Measurements from ENCODE around the gene S100A6.

Gene S100A6

DNA sequence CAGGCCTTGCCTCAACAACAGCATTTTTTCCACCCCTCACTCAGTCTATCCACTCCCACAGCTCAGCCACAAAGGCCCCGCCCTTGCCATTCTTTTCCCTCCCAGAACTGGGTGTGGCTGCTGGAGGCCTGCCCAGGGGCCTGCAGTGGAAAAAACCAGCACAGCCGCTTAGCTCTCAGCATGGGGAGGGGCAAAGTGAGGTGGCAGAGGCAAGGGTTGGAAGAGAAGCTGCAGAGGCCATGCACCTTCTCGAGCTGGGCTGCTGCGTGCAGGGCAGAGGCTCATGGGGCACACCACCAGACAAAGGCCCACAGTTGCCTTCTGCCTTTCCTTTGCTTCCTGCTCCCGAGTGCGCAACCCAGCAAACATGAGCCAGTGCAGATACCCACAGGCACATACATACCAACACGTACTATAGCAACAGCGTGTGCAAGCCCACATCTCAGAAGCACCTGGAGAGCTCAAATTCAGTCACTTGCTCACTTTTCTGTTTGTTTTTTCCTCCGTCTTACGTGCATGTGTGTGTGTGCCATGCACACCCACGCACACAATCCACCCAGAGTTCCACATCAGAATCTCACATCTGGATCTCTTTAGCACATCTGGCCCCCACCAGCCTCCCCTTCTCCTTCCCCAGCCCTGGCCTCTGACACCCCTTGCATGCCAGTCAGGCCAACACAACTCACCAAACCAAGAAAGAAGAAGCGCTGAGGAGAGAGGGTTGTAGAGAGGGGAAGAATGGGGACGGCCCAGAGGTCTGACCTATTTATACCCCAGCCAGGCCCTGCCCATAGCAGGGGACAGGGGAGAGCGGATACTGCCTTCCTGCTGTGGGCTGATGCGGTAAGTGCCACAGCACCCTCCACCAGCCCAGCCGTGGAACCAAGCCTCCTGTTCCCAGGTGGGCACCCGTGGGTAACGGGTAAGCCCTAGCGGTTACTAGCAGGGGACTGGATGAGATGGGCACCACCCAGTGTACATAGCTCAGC is 9.6 kb upstream of the S100A6 start, which contains the start of gene S100A4:
Gene S100A4, minus strand, starts transcription at position 740 of the 989 bp plus-strand sequence. CDS start 1,012 bp downstream, outside the sequence.
- peak; percentile 74 to 89 (median 87) for DNase-seq (ENCODE audit: low read depth in 3 of 3)

DNA sequence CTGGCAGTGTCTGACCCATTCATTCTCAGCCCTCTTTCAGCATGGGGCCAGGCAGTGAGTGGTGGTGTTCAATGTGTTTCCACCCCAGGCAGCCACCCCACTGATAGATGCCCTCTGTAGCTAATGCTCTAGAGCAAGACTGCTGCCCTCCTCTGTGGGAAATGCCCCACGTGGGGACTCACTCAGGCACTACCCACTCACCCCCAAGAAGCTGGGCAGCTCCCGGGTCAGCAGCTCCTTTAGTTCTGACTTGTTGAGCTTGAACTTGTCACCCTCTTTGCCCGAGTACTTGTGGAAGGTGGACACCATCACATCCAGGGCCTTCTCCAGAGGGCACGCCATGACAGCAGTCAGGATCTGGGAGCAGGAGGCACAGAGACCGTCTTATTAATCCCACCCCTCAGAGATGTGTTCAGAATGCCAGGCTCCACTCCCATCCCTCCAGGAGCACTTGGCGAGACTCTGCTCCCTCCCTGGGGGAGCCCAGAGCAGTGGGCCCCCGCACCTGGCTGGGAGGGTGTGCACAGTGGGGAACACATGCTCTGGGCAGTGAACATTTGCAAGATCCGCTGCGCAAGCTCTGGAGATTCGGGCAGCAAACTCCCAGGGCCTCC is 8.8 kb upstream of the S100A6 start:
- DNase-seq (ENCODE audit: low read depth in 3 of 3) = no peak

DNA sequence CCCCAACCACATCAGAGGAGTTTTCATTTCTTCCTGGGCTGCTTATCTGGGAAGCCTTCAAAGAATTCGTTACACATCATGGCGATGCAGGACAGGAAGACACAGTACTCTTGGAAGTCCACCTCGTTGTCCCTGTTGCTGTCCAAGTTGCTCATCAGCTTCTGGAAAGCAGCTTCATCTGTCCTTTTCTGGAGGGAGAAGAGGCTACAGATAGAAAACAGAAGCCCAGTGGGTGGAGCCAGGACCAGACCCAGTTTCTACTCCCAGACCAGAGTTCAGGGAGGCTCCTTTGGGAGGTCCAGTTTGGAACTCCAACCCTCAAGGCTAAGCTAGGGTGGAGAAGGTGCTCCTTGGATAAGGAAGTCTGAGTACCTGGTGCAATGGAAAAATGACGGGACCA is 7.9 kb upstream of the S100A6 start:
- no peak for DNase-seq (ENCODE audit: low read depth in 3 of 3)

DNA sequence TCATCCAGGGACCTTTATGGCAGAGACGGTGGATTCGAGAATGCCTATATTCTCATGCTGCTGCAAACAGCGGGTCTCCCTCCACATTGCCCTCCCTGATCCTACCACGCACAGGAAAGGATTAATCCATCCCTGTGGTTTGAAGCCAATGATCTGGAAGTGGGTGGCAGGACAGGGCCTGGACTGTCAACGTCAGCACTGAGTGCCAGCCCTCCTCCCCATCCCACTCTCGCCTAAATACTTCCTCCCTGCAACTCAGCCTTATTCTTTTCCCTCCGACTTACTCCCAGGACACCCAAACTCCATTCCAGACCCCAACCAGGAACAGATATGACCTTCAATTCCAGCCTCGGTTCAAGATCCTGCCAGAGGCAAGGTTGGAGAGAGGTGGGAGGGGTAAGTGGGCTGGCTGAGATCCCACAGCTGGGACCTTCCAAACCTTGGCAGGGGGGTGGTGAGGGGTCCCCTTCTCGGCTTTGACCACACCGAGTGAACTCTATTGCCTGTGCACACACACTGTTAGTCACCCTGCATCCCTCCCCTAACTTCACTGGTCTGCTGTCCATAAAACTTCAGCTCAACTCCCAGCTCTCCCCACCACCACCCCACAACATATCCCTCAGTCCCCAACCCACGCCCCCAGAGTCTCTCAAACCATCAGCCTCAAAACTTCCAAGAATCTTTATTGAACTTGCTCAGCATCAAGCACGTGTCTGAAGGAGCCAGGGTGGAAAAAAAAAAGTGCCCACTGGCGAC is 7.3 kb upstream of the S100A6 start:
- no peak for DNase-seq (ENCODE audit: low read depth in 3 of 3)

DNA sequence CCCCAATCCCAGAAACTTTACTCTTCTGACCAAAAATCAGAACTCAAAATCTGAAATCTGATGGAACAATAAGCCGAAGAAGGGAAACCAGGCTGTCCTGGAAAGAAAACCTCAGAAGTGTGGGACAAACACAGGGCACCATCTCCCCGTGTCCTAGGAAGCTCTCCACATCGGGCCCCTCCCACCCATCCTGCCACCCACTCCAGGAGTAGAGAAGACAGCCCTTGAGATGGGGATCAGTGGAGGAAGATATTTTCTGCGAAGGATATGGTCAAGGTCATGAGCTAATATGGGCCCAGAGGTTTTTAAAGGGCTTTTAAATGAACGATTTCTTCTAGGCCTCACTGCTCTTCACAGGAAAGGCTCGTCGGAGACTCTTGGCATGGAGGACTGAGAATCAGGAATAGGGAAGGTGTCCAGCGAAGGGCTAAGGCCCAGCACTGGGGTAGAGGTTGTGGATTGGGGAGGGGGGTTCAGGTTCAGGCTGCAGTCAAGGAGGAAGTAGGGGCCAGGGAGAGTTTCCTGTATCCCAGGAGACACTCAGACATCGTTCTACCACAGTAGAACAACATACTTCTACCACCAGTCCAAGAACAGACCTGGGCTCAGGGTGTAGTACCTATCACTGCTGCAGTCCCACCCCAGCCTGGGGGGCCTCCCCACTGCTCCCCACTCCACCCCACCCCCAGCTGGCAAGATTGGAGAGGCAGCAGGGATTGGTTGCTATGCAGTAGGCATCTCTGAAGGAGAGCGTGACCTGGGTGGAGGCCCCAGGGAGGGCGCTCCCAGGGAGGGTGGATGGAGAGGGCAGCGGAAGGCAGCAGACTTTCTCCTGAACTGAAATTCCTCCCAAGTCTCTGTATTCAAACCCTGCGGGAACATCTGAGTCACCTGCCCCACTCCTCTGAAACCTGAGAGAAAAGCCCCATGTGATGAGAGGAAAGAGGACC is 6.1 kb upstream of the S100A6 start:
- DNase-seq (ENCODE audit: low read depth in 3 of 3) = no peak

DNA sequence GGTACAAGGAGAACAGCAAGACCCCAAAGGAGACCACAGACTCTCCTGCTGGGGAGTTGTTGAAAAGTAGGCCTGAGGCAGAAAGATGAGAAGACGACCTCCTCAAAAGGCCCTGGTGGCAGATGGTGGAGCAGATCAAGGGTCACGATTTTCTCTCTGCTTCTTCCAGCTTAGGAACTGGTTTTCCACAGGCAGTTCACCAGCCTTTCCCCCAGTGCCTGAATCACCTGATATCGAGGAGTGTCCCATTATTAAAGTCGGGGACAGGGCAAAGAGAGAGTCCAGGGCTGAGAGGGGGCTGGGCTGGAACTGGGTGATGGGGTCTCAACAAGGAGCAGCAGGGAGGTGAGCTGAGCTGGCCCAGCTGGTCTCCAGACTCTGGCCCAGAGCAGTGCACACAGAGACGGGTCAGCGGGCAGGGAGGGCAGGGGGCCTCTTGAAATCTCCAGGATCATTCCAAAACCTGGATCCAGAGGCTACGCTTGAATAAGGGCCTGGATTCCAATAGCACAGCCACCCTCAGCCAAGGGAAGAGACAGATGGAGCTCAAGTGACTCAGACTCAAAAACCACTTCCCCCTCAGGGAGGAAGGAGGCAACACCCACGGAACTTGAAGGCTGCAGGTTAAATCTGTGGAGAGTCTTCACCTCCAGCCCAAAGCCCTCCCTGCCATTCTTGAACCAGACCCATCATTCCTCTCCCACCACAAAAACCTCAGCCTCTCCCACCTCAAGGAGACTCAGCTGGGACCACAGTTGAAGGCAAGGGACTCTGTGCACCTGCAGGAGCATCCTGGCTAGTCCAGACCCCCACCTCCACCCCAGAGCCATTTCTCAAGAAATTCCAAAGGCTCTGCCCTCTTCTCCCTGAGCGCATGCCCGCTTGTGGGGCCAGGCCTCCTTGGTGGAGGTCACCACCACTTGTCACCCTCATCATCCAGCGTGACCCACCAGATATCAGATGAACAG is 4.9 kb upstream of the S100A6 start, which contains the start of gene S100A5:
Gene S100A5, minus strand, starts transcription at position 541 of the 968 bp plus-strand sequence. CDS start 743 bp downstream, outside the sequence.
- DNase-seq (ENCODE audit: low read depth in 3 of 3) = peak in 1 of 3 experiments; percentile 41

DNA sequence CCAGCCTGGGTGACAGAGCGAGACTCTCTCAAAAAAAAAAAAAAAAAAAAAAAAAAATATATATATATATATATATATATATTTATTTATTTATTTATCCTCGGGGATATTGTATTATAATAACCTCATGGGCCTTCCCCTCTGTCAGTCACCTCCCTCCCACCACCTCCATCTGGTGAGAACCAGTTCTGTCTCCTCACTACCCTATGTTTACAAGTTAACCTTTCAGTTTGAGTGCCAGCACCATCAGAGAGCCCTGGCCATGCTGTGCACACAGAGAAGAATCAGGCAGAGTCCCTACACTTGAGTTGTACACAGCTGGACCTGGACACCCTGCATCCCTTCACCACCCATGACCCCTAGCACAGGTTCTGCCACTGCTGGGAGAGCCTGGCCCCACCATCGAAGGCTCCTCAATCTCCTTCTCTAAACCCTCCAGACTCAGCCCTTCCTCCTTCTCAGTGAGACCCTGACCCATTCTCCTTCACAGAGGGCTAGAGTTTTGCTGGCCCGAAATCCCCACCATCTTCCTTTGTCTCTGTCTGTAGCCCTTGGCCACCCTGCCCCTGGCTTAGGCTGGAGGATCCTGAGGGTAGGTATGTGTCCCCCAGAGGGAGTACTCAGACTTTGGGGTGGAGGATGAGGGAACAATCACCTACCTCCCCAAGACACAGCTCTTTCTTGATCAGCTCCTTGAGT is 3.8 kb upstream of the S100A6 start:
- DNase-seq (ENCODE audit: low read depth in 3 of 3) = no peak

DNA sequence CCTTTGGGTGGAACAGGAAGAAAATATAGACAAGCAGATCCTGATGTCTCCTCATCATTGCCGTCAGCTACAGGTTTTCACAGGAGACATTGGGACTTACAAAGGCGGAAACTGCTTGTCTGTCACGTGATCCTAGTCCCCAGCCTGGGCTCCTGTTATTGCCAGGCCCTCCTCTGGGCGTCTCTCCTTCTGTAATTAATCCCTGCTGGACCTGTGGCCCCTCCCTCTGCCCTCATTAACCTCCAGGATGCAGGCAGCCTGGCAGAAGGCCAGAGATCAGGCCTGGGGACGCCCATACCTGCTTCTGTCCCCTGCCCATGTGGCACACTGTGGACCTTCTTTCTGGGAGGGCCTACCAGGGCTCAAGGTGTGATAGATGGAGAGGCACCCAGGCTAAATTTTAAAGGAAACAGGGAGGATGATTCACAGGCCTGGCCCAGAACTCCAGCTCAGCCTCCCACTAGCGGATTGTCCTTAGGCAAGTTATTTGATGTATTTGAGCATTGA is 2.6 kb upstream of the S100A6 start:
- no peak for DNase-seq (ENCODE audit: low read depth in 3 of 3)

DNA sequence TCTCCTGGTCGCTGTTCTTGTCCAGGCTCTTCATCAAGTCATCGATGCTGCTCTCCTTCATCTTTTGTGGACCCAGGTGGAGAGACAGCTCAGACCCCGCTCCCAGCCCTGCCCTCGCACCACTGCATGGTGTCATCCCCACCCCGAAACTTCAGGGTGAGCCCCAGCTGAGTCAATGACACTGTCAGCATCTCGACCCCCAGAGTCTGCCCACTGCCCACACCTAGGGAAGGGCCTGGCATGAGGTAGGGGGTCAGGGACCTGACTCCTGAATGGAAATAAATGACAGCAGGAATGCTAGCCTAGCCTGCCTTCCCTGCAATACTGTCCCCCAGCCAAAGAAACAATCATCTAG is 1.6 kb upstream of the S100A6 start:
- no peak for DNase-seq (ENCODE audit: low read depth in 3 of 3)

DNA sequence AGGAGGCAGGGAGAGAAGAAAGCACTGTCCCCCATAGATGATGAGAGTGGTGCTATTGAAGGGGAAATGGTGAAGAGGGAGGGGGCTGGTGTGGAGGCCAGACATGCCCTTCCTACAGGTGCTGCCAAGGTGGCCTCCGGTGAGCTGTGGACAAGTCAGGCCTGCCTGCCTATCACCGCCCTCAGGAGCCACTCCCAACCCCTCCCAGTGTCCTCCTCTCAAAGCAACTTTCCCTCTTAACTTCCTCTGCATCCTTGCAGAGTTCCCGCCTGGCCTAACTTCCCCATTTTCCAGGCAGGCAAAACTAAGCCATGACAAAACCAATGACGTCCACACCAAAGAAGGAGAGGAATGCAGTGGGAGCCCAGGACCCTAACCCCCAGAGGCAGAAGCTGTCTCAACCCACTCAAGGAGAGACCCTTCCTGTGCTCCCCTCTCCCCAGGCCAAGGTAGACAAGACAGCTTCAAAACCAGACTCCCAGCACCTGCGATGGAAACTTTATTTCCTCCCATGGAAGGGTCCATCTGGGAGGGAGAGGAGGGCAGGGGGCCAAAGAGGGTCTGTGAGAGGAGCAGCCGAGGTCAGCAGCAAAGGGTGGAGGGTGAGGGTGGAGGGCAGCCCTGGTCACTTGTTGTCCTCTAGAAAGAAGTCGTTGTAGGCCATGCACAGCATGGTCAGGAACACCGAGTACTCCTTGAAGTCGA is 1.0 kb upstream of the S100A6 start:
- DNase-seq (ENCODE audit: low read depth in 3 of 3) = no peak

DNA sequence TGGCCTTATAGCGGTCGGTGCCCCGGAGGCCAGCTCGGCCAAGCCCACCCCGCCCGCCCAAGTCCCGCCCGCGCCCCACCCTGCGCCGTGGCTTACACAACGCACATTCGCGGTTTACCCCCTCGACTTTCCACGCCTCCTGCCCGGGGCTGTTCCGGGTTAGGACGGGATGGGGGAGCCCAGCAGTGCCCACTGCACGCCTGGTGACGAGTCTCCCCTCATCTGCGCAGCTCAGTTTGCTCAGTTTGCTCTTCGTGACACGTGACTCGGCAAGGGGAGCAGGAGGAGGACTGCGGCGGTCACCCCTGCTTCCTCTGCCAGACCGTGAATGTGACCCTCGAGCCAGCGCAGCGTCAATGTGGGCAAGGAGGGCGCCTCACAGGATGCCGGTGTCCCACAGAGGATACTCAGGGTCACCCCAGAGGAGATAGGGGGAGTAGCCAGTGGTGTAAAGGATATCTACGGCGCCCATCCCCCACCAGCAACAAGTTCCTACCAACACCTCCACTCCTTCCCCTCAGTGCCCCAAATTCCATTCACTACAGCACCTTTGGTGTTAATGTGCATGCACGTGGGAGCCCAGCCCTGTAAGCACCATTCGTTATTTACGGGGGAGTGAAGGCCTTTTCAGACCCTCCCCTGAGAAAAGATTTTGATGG is 350 bp upstream of the S100A6 start:
- DNase-seq (ENCODE audit: low read depth in 3 of 3) = peak; percentile 57 to 64 (median 63)

DNA sequence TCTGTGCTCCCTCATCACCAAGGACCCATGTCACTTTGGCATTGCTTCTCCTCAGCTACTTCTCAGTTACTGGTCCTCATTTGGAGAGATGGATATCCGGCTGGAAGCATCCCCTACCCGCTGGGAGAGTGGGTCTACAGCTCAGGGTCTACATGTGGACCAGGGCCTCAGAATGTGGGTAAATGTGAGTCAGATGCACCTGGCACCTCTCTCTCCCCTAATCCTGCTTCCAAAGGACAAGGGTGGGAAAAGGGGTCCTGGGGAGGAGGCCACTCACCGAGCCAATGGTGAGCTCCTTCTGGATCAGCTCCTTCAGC is 908 bp downstream of the S100A6 start:
- no peak for DNase-seq (ENCODE audit: low read depth in 3 of 3)

DNA sequence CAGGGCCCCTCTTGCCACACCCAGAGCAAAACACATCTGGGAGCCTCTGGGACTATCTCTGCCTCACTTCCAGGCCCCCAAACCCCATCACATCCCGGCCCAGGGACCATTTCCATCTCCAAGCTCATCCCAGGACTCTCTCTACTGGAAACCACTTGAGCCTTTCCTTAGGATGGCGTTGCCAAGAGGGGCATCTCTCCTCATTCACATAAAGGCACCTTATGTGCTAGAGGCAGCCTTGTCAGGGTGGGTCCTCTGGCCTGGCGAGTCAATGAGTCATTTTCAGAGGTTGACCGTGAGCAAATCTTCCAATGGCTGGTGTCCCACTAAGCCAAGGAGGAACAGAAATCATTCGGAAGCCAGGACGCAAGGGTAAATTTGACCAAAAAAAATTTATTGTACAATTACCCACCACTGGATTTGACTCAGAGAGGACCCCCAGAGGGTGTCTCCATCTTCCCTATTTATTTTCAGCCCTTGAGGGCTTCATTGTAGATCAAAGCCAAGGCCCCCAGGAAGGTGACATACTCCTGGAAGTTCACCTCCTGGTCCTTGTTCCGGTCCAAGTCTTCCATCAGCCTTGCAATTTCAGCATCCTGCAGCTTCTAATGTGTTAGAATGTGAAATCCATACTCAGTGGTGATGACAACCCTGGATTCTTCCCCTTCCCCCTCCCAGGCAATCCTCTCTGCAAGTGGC is 1.4 kb downstream of the S100A6 start:
- DNase-seq (ENCODE audit: low read depth in 3 of 3) = no peak

DNA sequence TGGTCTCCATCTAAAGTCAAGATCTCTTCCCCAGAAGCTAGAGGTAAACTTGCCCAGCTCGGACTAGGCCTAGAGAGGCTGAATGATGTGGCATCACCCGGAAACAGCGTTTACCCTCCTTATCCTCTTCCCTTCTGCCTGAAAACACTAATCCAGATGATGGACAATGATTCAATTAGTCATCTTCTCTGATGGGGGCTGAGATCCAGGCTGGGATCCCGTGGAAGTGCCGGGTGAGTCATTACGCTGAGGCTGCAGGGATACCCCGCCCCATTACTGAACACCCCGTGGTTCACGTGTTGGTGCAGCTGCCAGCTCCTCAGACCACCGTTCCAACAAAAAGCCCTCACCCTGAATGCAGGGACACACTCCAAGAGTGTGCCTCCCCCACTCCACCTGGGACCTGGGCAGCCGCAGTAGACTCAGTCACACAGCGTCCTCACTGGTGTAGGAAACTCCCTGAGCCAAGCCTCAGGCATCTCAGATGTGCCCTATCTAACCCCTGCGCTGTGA is 2.0 kb downstream of the S100A6 start:
- no peak for DNase-seq (ENCODE audit: low read depth in 3 of 3)

DNA sequence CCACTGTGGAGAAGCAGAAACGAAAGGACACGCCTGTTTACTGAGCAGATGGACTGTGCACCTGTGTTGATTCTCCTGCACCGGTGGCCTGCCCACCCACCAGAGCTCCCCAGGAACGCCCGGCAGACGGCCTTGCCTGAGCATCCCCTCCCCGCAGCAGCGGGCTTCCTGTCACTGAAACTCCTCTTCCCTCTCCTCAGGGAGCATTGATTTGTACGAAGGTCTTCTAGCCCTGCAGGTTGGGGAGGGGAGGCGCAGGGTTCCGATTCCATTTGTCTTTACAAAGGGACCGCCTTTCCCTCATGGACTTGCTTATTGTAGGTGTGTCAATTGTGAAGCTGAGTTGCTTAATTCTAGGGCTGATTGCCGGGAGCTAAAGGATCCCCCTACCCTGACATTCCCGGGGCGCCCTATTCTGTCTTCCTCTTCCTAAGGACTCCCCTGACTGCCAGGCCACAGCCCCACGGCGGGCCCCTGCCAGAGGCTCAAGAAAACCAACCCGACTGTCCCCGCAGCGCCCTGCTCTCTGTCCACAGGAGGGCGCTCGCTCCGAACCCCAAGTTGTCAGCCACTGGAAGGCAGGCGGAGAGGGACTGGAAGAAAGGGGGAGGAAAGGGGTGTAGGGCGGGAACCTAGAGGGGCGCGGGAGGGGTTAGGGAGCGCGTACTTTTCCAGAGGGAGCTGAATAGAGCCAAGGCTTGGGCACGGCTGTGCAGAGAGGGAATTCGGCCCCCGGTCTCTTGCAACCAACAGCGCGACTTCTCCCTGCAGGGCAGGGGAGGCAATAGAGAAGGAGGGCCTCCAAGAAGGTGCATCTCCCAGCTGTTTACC is 2.8 kb downstream of the S100A6 start:
- DNase-seq (ENCODE audit: low read depth in 3 of 3) = peak; percentile 55 to 66 (median 58)

DNA sequence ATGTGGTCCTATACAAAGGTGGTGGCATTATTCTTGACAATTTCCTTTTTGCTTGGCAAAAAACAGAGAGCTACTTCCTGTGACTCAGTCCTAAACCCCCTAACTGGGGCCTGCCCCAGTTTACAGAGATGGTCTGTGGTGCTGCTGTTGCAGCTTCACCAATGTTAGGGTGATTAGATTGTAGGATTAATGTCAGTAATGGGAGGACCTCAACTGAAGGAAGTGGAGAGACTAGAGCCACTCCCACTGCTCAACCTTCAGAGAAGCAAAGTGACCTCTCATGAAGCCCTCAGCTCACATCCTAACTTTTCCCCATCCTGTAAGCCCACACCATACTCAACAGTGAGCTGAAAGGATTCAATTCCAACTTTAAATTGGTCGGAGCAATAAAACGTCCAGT is 3.6 kb downstream of the S100A6 start:
- peak in 1 of 3 experiments; percentile 36 for DNase-seq (ENCODE audit: low read depth in 3 of 3)
